GM21367 (cell line): ENCODE data around the gene NR2E1.

Experiments used
- ATAC-seq: cut with Tn5 transposase; IDR thresholded peaks from one replicate; pipeline ENCODE4 v1.9.1; 2021; ENCODE audit not compliant: unreplicated experiment

The NR2E1 gene

GRCh38 chr6:108152446-108152845 is 13.4 kb upstream of the NR2E1 start:
- no peak for ATAC-seq

- no peak for ATAC-seq
Measured at GRCh38 chr6:108156180-108156937, 9.5 kb upstream of the NR2E1 start.

GRCh38 chr6:108156938-108157233 is 8.9 kb upstream of the NR2E1 start:
- ATAC-seq = no peak

GRCh38 chr6:108157234-108157980 is 8.4 kb upstream of the NR2E1 start:
- ATAC-seq = no peak

GRCh38 chr6:108157981-108158525 is 7.8 kb upstream of the NR2E1 start:
- ATAC-seq = no peak

- ATAC-seq = no peak
Measured at GRCh38 chr6:108159981-108160380, 5.8 kb upstream of the NR2E1 start.

- no peak for ATAC-seq
Measured at GRCh38 chr6:108161724-108162282, 4.0 kb upstream of the NR2E1 start.

GRCh38 chr6:108163267-108163643 is 2.6 kb upstream of the NR2E1 start:
- no peak for ATAC-seq

- ATAC-seq = no peak
Measured at GRCh38 chr6:108163644-108164542, 1.9 kb upstream of the NR2E1 start.

- ATAC-seq = no peak
Measured at GRCh38 chr6:108164543-108164814, 1.3 kb upstream of the NR2E1 start.

- no peak for ATAC-seq
Measured at GRCh38 chr6:108164815-108165706, 761 bp upstream of the NR2E1 start.

GRCh38 chr6:108166664-108167448 is 1.0 kb downstream of the NR2E1 start:
- no peak for ATAC-seq

- ATAC-seq = no peak
Measured at GRCh38 chr6:108167449-108168089, 1.7 kb downstream of the NR2E1 start.

GRCh38 chr6:108168090-108168463 is 2.3 kb downstream of the NR2E1 start:
- ATAC-seq = no peak

GRCh38 chr6:108168501-108169463 is 3.0 kb downstream of the NR2E1 start:
- no peak for ATAC-seq

GRCh38 chr6:108169464-108170331 is 3.9 kb downstream of the NR2E1 start:
- ATAC-seq = no peak
